Adipose tissue (tissue), 3 donors: ENCODE results near the gene CAV2. TPM values are rescaled to one million over a fixed set of nuclear protein-coding genes. Genes with fewer than 3 reads are reported as not detected.

Source experiments
- H3K27ac ChIP-seq: one replicate; pipeline ENCODE4 v1.5.1; 2013; ENCODE audit warnings: low read depth, low read length
- WGBS, 3 donors: extraction: QIAGEN DNeasy Blood & Tissue Kit; methylation state at CpG; one replicate each; pipeline ENCODE4 v1.1.7; 2013; 5-methylcytosine and 5-hydroxymethylcytosine counted together
- polyA plus RNA-seq, 3 donors: library from polyadenylated mRNA; stranded (reverse); fragments of 200-250 nt; gene quantifications; one replicate each; pipeline ENCODE4 v1.2.3, GENCODE V29; 2013
- donor health status: healthy with polysubstance abuse.
- donor health status: Bipolar disorder and iron deficiency.
- donor health status: healthy.

CAV2 gene
- polyA plus RNA-seq, 3 donors: 27.2 to 205 (median 57.5) TPM

GRCh38 chr7:116532102-116532688 lies 32.7 kb downstream of the CAV2 start:
- 66 to 88% (median 76%) methylated on average over 3 of the region's 3 CpGs for WGBS, 3 donors
- H3K27ac ChIP-seq: no peak overlapping the region

- H3K27ac ChIP-seq: no peak overlapping the region
- 53 to 89% (median 59%) methylated on average over 2 of the region's 2 CpGs for WGBS, 3 donors
Observed at GRCh38 chr7:116534790-116535189, 35.3 kb downstream of the CAV2 start.

DNA sequence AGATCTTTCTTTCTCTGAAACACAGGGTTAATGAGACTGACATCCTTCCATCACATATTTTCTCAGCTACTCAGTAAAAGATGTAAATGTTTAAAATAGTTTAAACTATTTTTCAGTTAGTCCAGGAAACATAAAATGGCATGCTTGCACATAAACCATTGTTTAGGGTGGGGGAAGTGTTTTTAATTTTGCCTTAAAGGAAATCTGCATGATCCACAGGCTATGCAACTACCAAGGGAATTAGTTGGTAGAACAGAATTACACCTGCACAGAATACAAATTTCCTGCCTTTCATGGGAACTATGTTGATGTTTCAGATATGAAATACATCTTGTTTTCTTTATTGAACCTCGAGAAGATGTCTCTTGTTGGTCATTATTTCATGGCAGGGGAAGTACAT lies 35.9 kb downstream of the CAV2 start:
- no peak overlapping the region for H3K27ac ChIP-seq

GRCh38 chr7:116538138-116538537 lies 38.6 kb downstream of the CAV2 start:
- 61 to 81% (median 72%) methylated on average over 2 of the region's 2 CpGs for WGBS, 3 donors
- no peak overlapping the region for H3K27ac ChIP-seq

More for the DNA sequence above, 35.9 kb downstream of the CAV2 start:
- WGBS, 3 donors: 63 to 79% (median 76%) methylated on average over 1 of the region's 1 CpG

DNA sequence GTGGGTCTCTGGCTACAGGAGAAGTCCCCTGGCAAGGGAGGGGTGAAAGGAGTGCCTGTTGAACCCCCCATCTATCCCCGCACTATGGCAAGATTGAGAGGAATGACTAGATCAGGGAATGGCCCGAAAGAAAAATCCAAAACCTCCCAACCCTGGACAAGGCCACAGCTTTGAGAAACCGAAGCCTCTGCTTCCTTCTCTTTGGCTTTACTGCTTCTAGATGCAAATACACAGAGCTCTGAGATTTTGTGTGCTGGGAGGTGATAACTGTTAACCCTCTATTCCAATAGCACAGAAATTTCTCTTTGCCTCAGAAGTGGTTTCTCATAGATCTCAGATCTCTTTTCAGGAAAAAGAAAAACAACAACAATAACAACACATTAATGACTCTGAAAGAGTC lies 40.3 kb downstream of the CAV2 start:
- WGBS, 3 donors: 84 to 89% (median 88%) methylated on average over 3 of the region's 3 CpGs
- no peak overlapping the region for H3K27ac ChIP-seq

GRCh38 chr7:116540743-116541142 lies 41.2 kb downstream of the CAV2 start:
- no peak overlapping the region for H3K27ac ChIP-seq

GRCh38 chr7:116541951-116542350 lies 42.4 kb downstream of the CAV2 start:
- WGBS, 3 donors: 71 to 82% (median 77%) methylated on average over 3 of the region's 3 CpGs
- H3K27ac ChIP-seq: no peak overlapping the region

- 66 to 80% (median 71%) methylated on average over 2 of the region's 2 CpGs for WGBS, 3 donors
- H3K27ac ChIP-seq: no peak overlapping the region
Observed at GRCh38 chr7:116542618-116543017, 43.1 kb downstream of the CAV2 start.

DNA sequence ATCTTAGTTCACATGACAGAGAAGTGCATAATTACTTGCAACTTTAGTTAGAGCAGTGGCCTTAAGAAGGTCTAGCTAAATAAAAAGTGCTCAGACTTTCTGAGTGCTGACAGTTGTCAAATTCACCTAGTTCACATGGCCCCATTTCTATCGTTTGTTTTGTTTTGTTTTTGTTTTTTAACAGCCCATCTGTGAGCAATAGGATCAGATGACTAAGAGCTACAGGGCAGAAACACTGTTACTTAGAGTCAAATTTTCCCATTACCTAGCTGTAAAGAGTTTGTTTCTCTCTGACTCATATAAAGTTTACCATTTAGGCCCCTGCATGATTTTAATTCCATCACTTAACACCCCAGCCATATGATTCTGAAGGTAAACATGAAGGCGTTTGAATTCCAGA lies 44.1 kb downstream of the CAV2 start:
- no peak overlapping the region for H3K27ac ChIP-seq
- WGBS, 3 donors: 59 to 75% (median 71%) methylated on average over 2 of the region's 2 CpGs

DNA sequence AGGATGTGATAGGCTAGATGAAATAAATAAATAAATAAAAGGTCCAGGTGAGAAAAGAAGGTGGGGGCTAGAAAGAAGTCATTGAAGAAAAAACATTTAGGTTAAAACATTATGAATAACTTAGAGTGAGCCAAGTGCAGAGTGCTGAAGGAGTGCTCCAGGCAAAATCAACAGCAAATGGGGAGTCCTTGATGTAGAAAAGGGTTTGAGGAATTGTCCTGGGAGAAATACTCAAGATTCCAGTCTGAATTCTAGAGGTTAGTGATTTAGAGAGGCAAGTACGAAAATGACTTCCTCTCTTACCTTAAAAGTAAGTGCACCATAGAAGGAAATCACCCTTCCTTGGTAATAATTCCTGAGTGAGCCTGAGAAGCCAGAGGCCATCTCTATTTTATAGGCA lies 44.9 kb downstream of the CAV2 start:
- 58 to 79% (median 63%) methylated on average over 1 of the region's 1 CpG for WGBS, 3 donors
- no peak overlapping the region for H3K27ac ChIP-seq

DNA sequence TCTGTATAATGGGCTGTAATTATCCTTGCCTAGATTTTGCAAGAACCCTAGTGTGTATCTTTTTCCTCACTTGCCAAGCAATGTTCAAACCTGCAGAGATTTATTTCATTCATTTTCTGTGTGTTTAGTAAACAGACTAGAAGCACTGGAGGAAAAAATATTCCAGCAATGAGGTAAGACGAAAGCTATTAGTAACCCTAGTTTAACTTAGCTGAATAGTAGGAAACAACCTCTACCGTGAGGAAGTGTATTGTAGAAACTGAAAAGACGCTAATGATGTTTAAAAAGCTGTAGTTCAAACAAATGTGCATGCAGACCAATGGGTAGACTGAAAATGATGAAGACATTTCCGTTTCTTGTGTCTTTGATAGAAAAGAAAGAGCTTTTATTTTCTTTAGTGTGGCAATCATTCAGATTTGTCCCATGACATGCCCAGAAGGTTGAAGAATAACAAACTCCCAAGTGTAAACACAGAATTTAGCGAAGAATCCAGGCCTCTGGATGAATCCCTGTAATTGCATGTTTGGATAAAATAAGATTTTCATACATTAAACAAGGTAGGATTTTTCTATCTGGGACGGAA lies 46.0 kb downstream of the CAV2 start:
- 68 to 77% (median 76%) methylated on average over 6 of the region's 6 CpGs for WGBS, 3 donors
- no peak overlapping the region for H3K27ac ChIP-seq

DNA sequence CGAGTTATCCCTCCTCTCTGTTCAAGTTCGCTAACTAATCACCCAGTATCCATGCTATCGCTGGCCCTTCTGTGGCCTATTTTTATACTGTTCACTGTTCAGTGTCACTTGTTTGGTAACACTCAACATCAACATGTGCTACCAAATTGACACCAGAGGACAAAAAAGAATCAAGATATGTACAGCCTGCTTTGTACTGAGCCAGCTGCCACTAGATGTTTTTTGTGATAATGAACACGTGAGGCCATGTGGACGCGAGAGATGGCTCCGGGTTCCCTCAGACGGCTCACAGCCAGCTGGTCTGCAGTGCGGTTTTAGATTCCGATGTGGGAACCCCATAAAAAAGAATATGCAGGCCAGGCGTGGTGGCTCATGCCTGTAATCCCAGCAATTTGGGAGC lies 46.5 kb downstream of the CAV2 start:
- WGBS, 3 donors: 92 to 93% (median 93%) methylated on average over 11 of the region's 11 CpGs
- H3K27ac ChIP-seq: no peak overlapping the region

- WGBS, 3 donors: 62 to 70% (median 64%) methylated on average over 1 of the region's 1 CpG
- H3K27ac ChIP-seq: no peak overlapping the region
Observed at GRCh38 chr7:116546916-116547315, 47.4 kb downstream of the CAV2 start.

GRCh38 chr7:116547347-116547746 lies 47.8 kb downstream of the CAV2 start:
- H3K27ac ChIP-seq: no peak overlapping the region
- 65 to 78% (median 72%) methylated on average over 2 of the region's 2 CpGs for WGBS, 3 donors

DNA sequence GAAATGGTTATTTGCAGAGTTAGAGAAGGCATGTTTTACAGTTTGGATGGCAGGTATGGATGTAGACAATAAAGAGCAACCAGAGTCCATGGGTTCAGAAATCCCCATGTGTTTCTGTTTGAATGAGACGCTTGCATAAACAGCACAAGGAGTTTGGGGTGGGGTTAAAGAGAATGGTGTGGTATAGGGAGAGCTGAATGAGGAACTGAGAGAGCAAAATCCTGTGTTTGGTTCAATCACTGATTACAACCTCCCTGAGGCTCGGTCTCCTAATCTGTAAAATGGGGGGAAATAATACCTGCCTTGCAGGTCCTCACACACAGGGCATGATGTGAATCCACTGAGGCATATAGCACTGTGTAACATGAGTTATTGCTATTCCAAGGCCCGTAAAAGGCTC lies 49.0 kb downstream of the CAV2 start:
- no peak overlapping the region for H3K27ac ChIP-seq
- WGBS, 3 donors: 76 to 87% (median 83%) methylated on average over 3 of the region's 3 CpGs

- H3K27ac ChIP-seq: no peak overlapping the region
Observed at GRCh38 chr7:116549370-116549769, 49.8 kb downstream of the CAV2 start.

DNA sequence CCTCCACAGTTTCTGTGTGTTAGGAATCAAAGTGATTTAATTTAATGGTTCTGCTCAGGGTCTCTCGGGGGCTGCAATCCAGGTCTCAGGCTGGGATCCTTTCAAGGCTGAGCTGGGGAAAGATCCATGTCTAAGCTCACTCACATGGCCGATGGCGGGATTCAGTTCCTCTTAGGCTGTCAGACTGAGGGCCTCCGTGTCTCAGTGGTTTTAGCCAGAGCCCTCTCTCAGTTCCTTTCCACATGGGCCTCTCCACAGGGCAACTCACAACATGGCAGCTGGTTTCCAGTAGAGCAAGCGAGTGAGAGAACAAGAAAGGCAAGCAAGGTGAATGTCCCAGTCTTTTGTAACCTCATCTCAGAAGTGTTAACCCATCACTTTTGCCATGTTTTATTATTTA lies 52.2 kb downstream of the CAV2 start:
- no peak overlapping the region for H3K27ac ChIP-seq
- 79 to 92% (median 81%) methylated on average over 5 of the region's 5 CpGs for WGBS, 3 donors

DNA sequence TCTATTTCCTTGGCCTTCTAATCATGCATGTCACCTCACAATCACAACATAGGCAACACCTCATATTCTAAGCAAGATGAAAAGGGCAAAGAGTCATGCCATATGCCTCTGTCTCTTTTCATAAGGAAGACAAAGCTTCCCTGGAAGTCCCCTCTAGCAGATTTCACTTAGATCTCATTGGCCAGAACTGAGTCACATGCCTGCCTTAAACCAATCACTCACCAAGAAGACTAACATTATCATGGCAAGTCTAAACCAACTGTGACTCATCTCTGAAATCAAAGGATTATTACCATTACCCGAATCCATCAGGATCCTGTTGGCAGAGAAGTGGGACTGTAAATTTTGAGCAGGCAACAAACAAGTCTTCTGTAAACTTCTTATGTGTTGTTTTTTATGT lies 53.1 kb downstream of the CAV2 start:
- no peak overlapping the region for H3K27ac ChIP-seq
- WGBS, 3 donors: 60 to 81% (median 62%) methylated on average over 1 of the region's 1 CpG

DNA sequence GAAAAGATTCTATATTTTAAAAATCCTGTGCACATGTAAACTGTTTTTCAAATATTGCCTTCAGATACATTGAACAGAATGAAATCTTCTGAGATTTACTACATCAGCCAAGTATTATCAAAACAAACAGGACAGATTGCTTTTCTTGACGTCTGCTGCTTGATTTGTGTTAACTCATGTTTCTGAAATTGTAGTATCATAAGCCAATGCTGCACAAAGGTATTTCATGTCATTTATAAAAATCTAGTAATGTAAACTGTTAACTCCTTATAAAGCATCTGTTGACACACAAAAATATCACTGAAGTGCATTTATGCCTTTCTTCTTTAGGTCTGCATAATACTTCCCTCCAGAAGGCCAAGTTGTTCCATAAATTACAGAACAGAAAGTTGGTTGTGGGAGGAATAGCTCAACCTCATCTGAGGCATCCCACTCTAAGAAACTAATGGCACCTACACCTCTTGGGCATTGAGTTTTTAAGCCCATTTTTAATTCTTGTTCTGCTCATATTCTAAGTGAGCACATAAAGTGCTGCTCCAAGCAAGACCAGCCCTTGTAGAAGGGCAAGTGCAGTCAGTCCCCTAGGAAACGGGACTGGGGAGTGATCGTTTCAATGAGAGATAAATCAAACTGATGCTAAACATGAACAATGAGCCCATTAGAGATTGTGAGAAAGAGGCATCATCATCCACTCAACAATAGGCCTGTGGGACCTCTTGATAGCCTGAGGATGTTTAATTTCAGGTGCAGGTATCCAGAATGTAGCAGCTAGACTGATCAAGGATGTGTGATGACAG lies 53.8 kb downstream of the CAV2 start:
- 48 to 63% (median 57%) methylated on average over 3 of the region's 3 CpGs for WGBS, 3 donors

DNA sequence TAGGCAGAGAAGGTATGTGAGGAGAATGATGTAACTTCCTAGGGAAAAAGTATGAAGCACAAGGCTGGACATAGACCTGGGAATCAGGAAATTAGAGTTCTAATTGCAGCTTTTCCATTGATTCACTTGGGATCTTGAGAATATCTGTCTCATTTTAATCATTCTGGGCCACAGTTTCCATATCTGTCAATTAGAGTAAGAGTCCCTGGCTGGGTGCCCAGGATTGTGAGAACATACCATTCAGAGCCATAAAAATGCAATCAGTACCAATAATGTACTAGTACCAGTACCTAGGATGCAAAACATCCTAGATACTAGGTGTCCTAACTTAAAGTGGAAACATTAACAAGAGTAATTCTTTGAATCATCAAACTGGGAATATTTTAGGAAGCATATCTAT lies 54.9 kb downstream of the CAV2 start:
- H3K27ac ChIP-seq: no peak overlapping the region

More for the DNA sequence above, 53.8 kb downstream of the CAV2 start:
- H3K27ac ChIP-seq: no peak overlapping the region
